Caki2 (cell line): ENCODE measurements around the gene POTEB2. TPM values are rescaled to one million over a fixed set of nuclear protein-coding genes. Genes with fewer than 3 reads are reported as not detected.
"Not testable (repeated sequence)": the region's sequence is repeated elsewhere in the genome, so short reads cannot be mapped to it uniquely, and the experiment has no call there.

Source experiments
- DNase-seq: peaks from one replicate; pipeline ENCODE4 v3.0.0-alpha.2; 2015; ENCODE audit warnings: low read depth
- in situ Hi-C: cut with HindIII; loops from 2 replicates; pipeline ENCODE4 v1.10.0; 2016; ENCODE audit warnings: low sequenced_read_pairs, low pct_unique_long_range_greater_than_20kb, mixed read lengths
- total RNA-seq: library from RNA; depleted of rRNA; stranded (reverse); fragments of >200 nt; shearing (Covaris generic); gene quantifications from 2 replicates; pipeline ENCODE4 v1.2.3, GENCODE V29; 2014; ENCODE audit warnings: low replicate concordance; rRNA removed

Gene POTEB2
- not detected in 2 replicates for total RNA-seq

DNA sequence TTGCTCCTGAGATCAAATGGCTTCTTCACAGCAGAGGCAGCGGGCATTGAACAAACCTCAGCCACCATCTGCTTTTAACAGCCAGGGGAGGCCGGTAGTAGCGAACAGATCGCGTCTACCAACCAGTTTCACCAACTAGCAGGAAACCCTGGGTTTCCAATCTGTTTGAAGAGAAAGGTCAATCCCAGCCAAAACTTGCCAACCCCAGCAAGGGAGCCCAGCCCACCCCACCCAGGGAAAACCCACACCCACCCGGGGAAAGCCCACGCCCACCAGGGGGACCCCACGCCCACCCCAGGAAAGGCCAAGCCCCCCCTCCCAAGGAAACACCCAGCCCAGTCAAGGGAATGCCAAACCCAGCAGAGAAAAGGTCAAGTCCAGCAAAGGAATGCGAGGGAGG, at the start of gene POTEB2:
TSS of gene POTEB2 (minus strand) at position 101 of the 400 bp plus-strand sequence. CDS start at position 68, 33 bp downstream.
- DNase-seq, in situ Hi-C loops: not testable (repeated sequence)

DNA sequence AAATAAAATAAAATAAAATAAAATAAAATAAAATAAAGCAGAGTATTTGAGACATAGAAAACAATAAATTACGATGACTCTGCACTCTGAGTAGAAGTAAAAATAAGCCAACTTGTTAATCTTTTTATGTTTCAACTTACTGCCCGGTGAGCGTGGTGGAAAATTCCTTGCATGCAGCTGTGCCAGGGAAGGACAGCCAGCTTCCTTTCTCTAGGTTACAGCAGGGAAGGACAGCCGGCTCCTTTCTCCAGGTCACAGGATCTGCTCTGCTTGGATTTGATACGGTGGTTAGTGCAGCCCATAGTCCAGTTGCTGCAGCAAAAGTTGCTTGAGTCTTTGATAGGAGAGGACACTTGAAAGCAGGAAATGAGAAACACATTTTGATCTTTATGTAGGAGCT, 13.8 kb upstream of the POTEB2 start:
- DNase-seq: not testable (repeated sequence)

DNA sequence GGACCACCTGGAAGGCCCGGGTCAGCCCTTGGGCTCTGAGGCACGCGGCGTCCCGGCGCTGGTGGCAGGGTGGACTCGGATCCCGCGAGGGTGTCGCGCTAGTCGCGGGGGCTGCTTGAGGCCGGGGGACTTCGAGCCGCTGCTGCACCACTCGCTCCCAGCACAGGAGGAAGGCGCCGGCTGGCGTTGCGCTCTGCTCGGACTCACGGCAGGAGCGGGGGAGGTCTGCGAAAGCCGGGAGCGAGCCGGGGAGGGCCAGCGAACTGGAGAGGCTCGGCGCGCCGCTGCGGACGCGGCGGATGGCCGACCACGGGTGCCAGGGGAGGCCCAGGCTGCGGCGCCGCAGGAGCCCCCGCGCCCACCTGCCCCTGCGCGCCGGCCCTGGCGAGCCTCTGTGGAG, 12.3 kb upstream of the POTEB2 start:
- in situ Hi-C loops, DNase-seq: not testable (repeated sequence)

More for the DNA sequence above, 13.8 kb upstream of the POTEB2 start:
- in situ Hi-C loops: not testable (repeated sequence)

DNA sequence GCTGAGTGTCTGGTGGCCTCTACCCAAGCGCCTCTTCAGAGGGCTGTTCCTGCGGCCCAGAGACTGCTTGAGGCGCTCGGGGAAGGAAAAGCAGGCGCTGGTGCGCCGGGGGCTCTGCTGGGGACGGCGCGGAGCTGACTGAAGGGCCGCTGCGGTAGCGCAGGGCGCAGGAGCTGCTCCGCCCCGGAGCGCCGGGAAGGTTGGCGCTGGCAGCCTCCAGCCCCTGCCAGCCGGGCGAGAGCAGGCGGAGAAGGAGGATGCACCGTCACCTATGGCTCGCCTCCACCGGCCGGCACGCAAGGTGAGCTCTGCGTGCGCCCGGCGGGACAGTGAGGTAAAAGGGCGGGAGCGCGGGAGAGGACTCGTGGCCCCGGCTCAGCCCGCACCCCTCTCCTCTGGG, 11.7 kb upstream of the POTEB2 start:
- in situ Hi-C loops, DNase-seq: not testable (repeated sequence)
